Transverse colon (tissue), 4 donors: ENCODE data around the gene LEFTY1. TPM values are rescaled to one million over a fixed set of nuclear protein-coding genes. Genes with fewer than 3 reads are reported as not detected.
A peak's percentile ranks its signal among the peaks of the same experiment; 100 is the strongest.

Experiments used
- DNase-seq: peaks from one replicate; pipeline ENCODE4 v3.0.0-alpha.2; 2019
- H3K27ac ChIP-seq, 4 donors: fragments of 200-600 bp; sonication (generic); 2 replicates each; pipeline ENCODE4 v1.5.1; 2016 to 2018; ENCODE audit warnings: inconsistent platforms in 4 of 4
- H3K27me3 ChIP-seq: fragments of 200-600 bp; sonication (generic); 2 replicates; pipeline ENCODE4 v1.5.1; 2017; ENCODE audit warnings: inconsistent platforms
- H3K36me3 ChIP-seq, 4 donors: fragments of 200-600 bp; sonication (generic); 2 replicates each; pipeline ENCODE4 v1.5.1; 2017 to 2019; ENCODE audit warnings: inconsistent platforms in 4 of 4
- H3K4me1 ChIP-seq, 4 donors: fragments of 200-600 bp; sonication (generic); 2 replicates each; pipeline ENCODE4 v1.5.1; 2017 to 2020; ENCODE audit warnings: inconsistent platforms in 4 of 4
- H3K4me3 ChIP-seq, 4 donors: fragments of 200-600 bp; sonication (generic); 1 replicate in 1 of 4; 2 replicates in 3 of 4; pipeline versions ENCODE4 v1.5.1 to v1.6.1; 2017 to 2019; ENCODE audit warnings: inconsistent platforms in 4 of 4
- H3K9me3 ChIP-seq, 2 donors: fragments of 200-600 bp; sonication (generic); 2 replicates each; pipeline ENCODE4 v1.5.1; 2017 to 2019; ENCODE audit warnings: inconsistent platforms in 2 of 2
- EP300 ChIP-seq: sonication (generic); formaldehyde crosslinking; IDR thresholded peaks from one replicate; pipeline ENCODE4 v1.6.1; 2017; ENCODE audit warnings: antibody characterized with exemption, low read depth
- POLR2A ChIP-seq: fragments of 450-650 bp; IDR thresholded peaks from one replicate; pipeline ENCODE4 v1.6.1; 2016; ENCODE audit warnings: antibody characterized with exemption, mild to moderate bottlenecking, moderate library complexity
- POLR2AphosphoS5 ChIP-seq, 3 donors: sonication (generic); formaldehyde crosslinking; IDR thresholded peaks; one replicate each; pipeline ENCODE4 v1.6.1; 2016; ENCODE audit warnings: antibody characterized with exemption in 3 of 3
- WGBS, 2 donors: methylation state at CpG; one replicate each; pipeline ENCODE4 v1.1.5; 2018; ENCODE audit warnings: low coverage in 1 of 2; 5-methylcytosine and 5-hydroxymethylcytosine counted together
- in situ Hi-C, 4 donors: fragments of 200-750 bp; cut with MboI; loops; one replicate each; pipeline versions ENCODE4 v1.15.0 to v1.15.1; 2017; ENCODE audit warnings: low sequenced_read_pairs in 3 of 4, low pct_ligation_motif_present in 1 of 4, low pct_unique_long_range_greater_than_20kb in 1 of 4
- intact Hi-C: fragments of 100-400 bp; cut with DNase I; formaldehyde crosslinking; loops from one replicate; pipeline ENCODE4 v1.15.1; 2023; ENCODE audit warnings: low total_unique reads
- total RNA-seq, 4 donors: library from RNA; depleted of rRNA; stranded (reverse); fragments of >200 nt; gene quantifications; one replicate each; pipeline ENCODE4 v1.1.0, GENCODE V29; 2016
- TF ChIP-seq, protein P1 (sequence below), 5 experiments: fragments of 200-600 bp in 3 of 5; fragments of 450-650 bp in 2 of 5; sonication (generic) in 3 of 5; IDR thresholded peaks; 1 replicate in 2 of 5; 2 replicates in 3 of 5; pipeline ENCODE4 v1.5.1; 2016 to 2017; ENCODE audit warnings: antibody characterized with exemption in 5 of 5, inconsistent platforms in 3 of 5, mild to moderate bottlenecking in 2 of 5, moderate library complexity in 1 of 5

LEFTY1 gene
- total RNA-seq, 4 donors from 2014 or later, result 86.0 to 320 (median 214) TPM

DNA sequence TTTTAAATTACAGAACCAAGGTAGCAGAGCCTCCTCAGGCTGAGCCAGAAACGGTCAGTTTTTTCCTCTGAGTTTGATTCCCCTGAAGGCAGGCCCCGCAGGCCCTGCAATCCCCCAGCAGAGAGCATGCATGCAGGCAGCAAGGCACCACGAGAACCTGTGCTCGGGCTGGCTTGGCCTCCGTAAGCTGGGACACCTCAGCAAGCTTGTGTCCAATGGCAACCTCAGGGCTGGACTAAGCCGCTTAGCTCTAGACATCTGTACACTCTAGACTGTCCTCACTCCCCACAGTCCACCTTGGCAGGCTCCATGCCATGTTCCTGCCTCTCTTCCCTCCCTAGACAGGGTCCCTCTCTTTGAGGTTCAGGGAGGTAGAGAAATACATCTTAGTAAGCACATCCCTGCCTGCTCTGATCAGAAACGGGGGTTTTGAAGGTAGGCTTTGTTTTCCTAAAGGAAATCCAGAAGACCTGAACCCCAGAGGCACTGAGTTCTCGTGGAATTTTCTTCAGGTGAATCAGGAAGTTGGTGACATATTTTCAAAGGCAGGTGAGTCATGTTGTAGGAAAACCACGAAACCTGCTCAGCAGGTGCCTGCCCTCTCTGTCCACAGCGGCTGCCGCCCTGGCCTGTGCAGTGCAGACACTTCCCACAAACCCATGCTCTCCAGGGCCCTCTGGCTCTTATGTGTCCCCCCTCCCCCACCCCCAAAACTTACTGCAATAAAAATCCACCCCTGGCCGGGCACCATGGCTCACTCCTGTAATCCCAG, 13.7 kb downstream of the LEFTY1 start:
- peaks cover 31 to 55% (median 50%) of the 10 kb centered on the region in 4 donors for H3K4me1 ChIP-seq
- no peaks in the 10 kb centered on the region for H3K9me3 ChIP-seq
- H3K4me3 ChIP-seq, result no peak overlapping the region
- intact Hi-C loops, result no loop called here
- 50 to 66% methylated on average over 2 to 12 of the region's 12 CpGs for WGBS, 2 donors
- TF ChIP-seq, protein P1, sequence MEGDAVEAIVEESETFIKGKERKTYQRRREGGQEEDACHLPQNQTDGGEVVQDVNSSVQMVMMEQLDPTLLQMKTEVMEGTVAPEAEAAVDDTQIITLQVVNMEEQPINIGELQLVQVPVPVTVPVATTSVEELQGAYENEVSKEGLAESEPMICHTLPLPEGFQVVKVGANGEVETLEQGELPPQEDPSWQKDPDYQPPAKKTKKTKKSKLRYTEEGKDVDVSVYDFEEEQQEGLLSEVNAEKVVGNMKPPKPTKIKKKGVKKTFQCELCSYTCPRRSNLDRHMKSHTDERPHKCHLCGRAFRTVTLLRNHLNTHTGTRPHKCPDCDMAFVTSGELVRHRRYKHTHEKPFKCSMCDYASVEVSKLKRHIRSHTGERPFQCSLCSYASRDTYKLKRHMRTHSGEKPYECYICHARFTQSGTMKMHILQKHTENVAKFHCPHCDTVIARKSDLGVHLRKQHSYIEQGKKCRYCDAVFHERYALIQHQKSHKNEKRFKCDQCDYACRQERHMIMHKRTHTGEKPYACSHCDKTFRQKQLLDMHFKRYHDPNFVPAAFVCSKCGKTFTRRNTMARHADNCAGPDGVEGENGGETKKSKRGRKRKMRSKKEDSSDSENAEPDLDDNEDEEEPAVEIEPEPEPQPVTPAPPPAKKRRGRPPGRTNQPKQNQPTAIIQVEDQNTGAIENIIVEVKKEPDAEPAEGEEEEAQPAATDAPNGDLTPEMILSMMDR (IDR thresholded peaks at IDR 0.05), result no peak
- TF ChIP-seq POLR2AphosphoS5 (IDR thresholded peaks at IDR 0.05), result peak in 2 of 3 donors; percentile 34 to 59
- no peak for TF ChIP-seq POLR2A
- TF ChIP-seq EP300, result no peak
- no peaks in the 10 kb centered on the region for H3K27me3 ChIP-seq
- DNase-seq, result peak; percentile 78
- in situ Hi-C loops, result no loop called here
- peaks cover 0 to 36% (median 16%) of the 10 kb centered on the region in 4 donors for H3K36me3 ChIP-seq
- peak overlapping the region; percentile 76 to 98 (median 96) for H3K27ac ChIP-seq

DNA sequence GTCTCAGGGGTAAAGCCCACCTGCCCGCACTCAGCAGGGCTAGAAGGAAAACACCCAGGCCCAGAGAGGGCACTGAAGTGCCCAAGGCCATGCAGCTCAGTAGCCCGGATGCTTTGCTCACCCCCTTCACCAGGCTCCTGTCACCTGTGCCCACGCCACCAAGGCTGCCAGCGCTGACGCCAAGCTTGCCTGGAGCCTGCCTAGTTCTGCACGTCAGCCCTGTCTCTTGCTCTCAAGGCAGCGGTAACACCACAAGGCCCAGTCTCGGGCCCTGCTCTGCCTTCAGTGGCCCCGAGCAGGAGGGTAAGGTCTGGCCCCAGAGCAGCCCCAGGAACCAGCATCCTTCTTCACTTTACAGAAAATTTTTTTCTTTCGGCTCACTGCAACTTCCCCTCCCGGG, 14.5 kb downstream of the LEFTY1 start:
- H3K4me1 ChIP-seq, result peaks cover 24 to 47% (median 42%) of the 10 kb centered on the region in 4 donors
- peak overlapping the region in 3 of 4 donors; percentile 93 to 98 (median 98) for H3K27ac ChIP-seq
- peaks cover 0 to 37% (median 18%) of the 10 kb centered on the region in 4 donors for H3K36me3 ChIP-seq
- no peak overlapping the region for H3K4me3 ChIP-seq
- in situ Hi-C loops (no loop called here), intact Hi-C loops (no loop called here)
- no peaks in the 10 kb centered on the region for H3K9me3 ChIP-seq
- no peak for TF ChIP-seq POLR2A
- TF ChIP-seq, protein P1 (IDR thresholded peaks at IDR 0.05), result no peak
- TF ChIP-seq POLR2AphosphoS5 (IDR thresholded peaks at IDR 0.05), result no peak
- no peak for TF ChIP-seq EP300
- 91% methylated on average over 11 of the region's 11 CpGs; no CpG with 5 or more reads in 1 of the 2 donors for WGBS, 2 donors
- DNase-seq, result no peak
- no peaks in the 10 kb centered on the region for H3K27me3 ChIP-seq

DNA sequence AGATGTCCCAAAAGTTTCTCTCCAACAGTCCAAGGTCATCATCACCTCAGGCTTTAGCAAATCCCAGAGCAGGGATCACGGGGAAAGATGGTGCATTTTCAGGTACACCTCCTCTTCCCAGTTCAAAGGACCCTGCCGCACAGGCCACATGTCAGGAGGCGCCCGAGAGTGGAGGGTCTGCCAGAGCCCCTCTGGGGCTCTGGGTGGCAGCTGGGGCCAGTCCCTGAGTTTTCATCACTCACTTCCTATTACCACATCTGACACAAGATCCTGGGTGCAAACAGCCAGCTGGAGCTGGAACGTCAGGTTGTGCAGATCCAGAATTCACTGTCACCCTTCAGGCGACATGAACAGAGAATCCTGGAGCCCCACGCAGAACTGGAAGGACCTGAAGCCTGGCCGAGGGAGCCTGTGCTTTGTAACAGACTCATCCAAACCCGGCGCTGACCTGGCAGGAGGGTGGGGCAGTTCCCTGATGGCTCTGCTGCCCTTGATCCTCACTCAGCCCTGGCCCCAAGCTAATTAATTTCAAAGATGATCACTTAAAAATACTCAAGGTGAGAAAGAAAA, 15.6 kb downstream of the LEFTY1 start:
- no peaks in the 10 kb centered on the region for H3K27me3 ChIP-seq
- H3K4me1 ChIP-seq, result peaks cover 13 to 36% (median 31%) of the 10 kb centered on the region in 4 donors
- WGBS, 2 donors, result 92% methylated on average over 10 of the region's 10 CpGs; no CpG with 5 or more reads in 1 of the 2 donors
- intact Hi-C loops, result no loop called here
- TF ChIP-seq, protein P1 (IDR thresholded peaks at IDR 0.05), result no peak
- TF ChIP-seq EP300 (no peak), POLR2A (no peak), POLR2AphosphoS5 (IDR thresholded peaks at IDR 0.05) (no peak)
- H3K27ac ChIP-seq, result peak overlapping the region in 1 of 4 donors; percentile 19
- DNase-seq, result no peak
- peaks cover 0 to 47% (median 18%) of the 10 kb centered on the region in 4 donors for H3K36me3 ChIP-seq
- in situ Hi-C loops, result no loop called here
- H3K9me3 ChIP-seq, result no peaks in the 10 kb centered on the region
- no peak overlapping the region for H3K4me3 ChIP-seq

DNA sequence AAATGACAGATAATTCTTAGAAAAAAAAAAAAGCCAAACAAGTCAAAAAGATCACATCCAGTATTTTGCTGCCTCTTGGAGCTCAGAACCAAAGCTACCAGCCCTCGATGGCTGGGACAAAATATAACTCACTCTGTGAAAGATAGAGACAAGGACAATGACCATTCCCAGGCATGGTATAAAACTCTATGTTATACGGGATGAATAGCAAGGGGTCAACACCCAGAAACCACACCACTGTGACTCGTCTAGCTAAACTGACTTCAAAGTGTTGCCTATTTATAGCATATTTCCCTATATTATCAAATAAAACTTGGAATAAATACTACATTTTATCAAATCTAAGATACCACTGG, 16.9 kb downstream of the LEFTY1 start:
- intact Hi-C loops, result no loop called here
- Histone ChIP-seq H3K4me3 (no peak overlapping the region), H3K4me1 (peaks cover 3 to 23% (median 18%) of the 10 kb centered on the region in 4 donors), H3K27ac (no peak overlapping the region), H3K27me3 (no peaks in the 10 kb centered on the region), H3K9me3 (no peaks in the 10 kb centered on the region), H3K36me3 (peaks cover 0 to 57% (median 22%) of the 10 kb centered on the region in 4 donors)
- TF ChIP-seq POLR2AphosphoS5 (IDR thresholded peaks at IDR 0.05) (no peak), POLR2A (no peak), EP300 (no peak)
- TF ChIP-seq, protein P1 (IDR thresholded peaks at IDR 0.05), result no peak
- DNase-seq, result no peak
- in situ Hi-C loops, result no loop called here
- 68 to 74% methylated on average over 3 of the region's 3 CpGs for WGBS, 2 donors
